Subcutaneous adipose tissue (tissue), 4 donors: Measurements from ENCODE around the gene SKP1. TPM values are rescaled to one million over a fixed set of nuclear protein-coding genes. Genes with fewer than 3 reads are reported as not detected.

Experiments
- total RNA-seq, 4 donors: library from RNA; depleted of rRNA; stranded (reverse); fragments of >200 nt; gene quantifications; one replicate each; pipeline ENCODE4 v1.1.0, GENCODE V29; 2016
- TF ChIP-seq, protein P1 (sequence below): fragments of 450-650 bp; IDR thresholded peaks from one replicate; pipeline ENCODE4 v1.5.1; 2016; ENCODE audit warnings: low read depth, mild to moderate bottlenecking, control low read depth, antibody characterized with exemption, moderate library complexity

Gene SKP1
- total RNA-seq, 4 donors from 2014 or later: 132 to 336 (median 244) TPM

DNA sequence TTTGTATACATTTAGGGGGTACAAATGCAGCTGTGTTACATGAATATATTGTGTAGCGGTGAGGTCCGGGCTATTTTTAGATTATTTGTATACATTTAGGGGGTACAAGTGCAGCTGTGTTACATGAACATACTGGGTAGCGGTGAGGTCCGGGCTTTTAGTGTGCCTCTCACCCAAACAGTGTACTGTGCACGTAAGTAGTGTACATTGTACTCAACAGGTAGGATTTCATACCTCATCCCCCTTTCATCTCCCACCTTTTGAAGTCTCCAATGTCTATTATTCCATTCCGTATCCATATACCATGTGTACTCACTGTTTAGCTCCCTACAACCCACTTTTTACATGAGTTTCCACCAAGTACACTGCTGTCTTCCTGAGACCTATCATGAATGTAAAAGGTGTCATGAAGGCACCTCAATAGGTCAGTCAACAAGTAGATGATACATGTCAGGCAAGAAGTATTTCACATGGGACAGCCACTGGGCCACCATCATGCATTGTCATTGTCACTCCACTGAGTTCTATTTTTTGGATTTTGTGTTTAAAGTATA lies 27.7 kb downstream of the SKP1 start:
- TF ChIP-seq, protein P1, sequence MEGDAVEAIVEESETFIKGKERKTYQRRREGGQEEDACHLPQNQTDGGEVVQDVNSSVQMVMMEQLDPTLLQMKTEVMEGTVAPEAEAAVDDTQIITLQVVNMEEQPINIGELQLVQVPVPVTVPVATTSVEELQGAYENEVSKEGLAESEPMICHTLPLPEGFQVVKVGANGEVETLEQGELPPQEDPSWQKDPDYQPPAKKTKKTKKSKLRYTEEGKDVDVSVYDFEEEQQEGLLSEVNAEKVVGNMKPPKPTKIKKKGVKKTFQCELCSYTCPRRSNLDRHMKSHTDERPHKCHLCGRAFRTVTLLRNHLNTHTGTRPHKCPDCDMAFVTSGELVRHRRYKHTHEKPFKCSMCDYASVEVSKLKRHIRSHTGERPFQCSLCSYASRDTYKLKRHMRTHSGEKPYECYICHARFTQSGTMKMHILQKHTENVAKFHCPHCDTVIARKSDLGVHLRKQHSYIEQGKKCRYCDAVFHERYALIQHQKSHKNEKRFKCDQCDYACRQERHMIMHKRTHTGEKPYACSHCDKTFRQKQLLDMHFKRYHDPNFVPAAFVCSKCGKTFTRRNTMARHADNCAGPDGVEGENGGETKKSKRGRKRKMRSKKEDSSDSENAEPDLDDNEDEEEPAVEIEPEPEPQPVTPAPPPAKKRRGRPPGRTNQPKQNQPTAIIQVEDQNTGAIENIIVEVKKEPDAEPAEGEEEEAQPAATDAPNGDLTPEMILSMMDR: no peak

DNA sequence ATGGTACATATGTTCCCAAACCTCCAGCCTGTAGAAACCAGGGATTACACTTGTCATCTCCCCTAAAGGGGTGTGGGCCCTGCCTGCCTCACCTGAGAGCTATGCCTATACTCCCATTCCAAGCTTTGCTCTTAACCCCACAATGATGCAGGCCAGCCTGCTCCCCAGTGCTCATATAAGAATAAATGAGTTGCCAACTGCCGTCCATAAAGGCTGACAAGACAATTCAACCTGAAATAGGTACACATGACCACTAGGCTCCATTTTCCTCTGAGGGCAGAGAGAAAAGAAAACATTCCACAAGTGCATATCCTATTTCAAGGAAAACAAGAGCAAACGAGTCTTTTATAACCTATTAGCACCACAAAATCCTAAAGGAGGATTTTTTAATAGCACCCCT lies 28.4 kb downstream of the SKP1 start:
- TF ChIP-seq, protein P1: no peak

- TF ChIP-seq, protein P1: no peak
These were observed 29.9 kb downstream of the SKP1 start for GRCh38 chr5:134146651-134147518.

DNA sequence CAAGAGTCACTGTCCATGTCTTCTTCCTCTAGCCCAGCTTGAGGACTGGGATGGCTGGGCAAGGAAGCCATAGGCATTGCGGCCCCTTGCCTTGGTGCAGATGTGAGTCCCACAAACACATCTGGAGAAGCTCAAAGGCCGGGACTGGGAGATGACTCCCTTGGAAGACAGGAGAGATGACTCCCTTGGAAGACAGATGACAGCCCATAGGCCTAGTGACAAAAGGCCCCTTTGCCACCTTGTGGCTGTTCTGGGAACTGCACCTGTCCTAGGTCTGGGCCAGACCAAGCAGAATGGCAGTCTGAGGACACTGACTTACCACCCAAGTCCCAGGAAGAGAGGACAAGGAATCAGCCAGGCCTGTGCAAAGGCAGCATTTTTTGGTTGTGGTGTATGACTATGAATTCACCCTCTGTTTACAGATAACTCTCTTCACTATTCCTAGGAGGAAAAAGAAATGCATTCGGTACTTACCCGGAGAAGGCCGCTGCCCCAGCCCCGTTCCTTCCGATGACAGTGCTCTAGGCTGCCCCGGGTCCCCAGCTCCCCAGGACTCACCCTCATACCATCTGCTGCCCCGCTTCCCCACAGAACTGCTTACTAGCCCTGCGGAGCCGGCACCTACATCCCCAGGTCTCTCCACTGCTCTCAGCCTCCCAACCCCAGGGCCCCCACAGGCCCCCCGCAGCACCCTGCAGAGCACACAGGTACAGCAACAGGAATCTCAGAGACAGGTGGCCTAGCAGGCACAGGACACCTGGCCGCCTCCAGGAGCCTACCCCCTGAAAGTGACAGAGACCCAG lies 30.8 kb downstream of the SKP1 start:
- TF ChIP-seq, protein P1: no peak

- TF ChIP-seq, protein P1: no peak
These were observed 31.6 kb downstream of the SKP1 start for GRCh38 chr5:134145041-134145757.

GRCh38 chr5:134143944-134144941 lies 32.5 kb downstream of the SKP1 start:
- TF ChIP-seq, protein P1: no peak
